ENCODE measurements around the gene ZNF732.
"Not testable (repeated sequence)": the region's sequence is repeated elsewhere in the genome, so short reads cannot be mapped to it uniquely, and the experiment has no call there.

ZNF732 gene

DNA sequence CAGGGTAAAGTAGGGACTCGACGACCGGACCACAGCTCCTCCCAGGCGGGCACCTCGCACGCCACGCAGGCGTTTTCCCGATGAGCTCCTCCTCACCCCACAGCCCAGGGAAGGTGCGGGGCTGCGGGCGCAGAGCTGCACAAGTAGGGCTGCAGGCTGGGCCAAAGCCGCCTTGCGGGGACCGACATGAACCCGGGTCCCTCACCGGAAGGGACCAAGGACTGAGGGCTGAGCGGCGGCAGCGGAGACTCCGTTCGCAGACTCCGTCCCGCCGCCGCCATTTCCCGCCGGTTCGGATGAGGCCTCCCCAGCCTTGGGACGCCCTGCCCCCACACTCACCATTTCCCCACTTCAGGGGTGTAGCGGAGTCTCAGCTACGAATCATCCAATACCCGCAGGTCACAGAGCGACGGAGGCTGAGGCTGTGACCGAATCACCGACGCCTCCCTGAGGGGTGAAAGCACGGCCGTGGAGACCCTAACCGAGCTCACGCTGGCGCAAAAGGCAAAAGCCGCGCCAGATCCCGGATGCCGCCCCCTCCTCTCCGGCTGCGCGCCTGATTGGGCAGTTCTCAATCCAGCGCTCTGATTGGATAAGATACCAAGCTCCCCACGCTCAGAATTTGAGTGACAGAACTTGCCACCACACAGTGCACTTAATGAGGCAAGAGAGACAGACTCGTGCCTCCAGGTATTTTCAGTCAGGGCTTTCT lies at the start of gene ZNF732:
Gene ZNF732 (minus strand): TSS at position 506 of the 712 bp plus-strand sequence. CDS start 164 bp downstream, at position 342.
- DNase-seq, result no peak

DNA sequence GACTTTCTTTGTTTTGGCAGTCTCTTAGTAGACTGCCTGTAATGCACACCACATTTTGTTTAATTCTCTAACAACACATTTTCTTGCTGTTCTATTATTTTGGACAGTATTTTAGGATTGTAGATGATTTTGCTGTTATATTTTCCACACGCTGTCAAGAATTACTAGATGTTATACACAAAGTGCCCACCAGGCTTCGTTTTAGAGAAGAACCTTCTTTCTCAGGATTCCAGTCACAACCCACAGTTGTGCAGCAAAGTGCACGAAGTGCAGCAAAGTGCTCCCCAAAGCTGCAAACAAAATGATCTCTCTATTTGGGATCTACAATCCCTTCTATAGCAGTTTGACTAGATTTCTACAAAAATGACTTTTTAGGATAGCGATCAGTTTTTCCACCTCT lies 34.7 kb upstream of the ZNF732 start:
- no peak for DNase-seq

DNA sequence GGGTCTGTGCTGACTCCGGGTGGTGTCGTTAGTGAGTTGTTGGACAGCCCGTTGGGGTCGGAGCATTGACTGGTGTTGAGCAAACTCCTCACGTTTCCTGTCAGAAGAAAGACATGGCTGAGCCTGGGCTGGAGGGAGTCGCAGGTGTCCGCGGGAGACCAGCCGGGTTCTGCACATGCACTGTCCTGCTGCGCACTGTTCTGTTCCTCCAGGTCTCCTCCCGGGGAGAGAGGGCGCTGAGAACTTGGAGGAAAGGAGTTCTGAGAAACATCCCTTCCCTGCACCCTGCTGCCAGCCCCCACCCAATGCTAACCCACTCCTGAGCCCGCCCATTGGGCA lies 33.5 kb upstream of the ZNF732 start:
- DNase-seq, result no peak

DNA sequence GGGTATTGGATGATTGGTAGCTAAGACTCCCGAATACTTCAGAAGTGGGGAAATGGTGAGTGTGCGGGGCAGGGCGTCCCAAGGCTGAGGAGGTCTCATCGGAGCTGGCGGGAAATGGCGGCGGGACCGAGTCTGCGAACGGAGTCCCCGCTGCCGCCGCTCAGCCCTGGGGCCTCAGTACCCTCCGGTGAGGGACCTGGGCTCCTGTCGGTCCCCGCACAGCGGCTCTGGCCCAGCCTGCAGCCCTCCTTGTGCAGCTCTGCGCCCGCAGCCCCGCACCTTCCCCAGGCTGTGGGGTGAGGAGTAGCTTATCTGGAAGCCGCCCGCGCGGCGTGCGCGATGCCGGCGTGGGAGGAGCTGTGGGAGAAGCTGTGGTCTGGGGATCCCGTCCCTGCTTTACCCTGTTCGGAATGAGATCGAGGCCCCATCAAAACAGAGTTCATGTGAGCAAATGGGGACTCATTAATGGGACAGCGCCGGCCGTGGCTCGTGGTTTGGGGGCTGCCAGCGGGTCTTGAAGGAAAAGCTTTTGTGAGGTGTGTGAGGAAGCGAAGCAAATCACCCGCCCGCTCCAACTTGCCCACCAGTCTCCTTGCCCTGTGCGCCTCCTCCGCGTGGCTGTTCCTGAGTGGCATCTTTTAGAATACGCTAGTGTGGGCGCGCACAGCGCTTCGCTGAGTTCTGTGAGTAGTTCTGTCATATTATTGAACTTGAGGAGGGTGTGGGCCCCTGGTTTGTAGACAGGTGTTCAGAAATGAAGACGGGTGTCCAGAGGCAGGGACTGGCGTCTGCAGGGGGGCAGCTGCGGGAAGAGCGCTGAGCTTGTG lies 32.9 kb upstream of the ZNF732 start:
- DNase-seq, result no peak

DNA sequence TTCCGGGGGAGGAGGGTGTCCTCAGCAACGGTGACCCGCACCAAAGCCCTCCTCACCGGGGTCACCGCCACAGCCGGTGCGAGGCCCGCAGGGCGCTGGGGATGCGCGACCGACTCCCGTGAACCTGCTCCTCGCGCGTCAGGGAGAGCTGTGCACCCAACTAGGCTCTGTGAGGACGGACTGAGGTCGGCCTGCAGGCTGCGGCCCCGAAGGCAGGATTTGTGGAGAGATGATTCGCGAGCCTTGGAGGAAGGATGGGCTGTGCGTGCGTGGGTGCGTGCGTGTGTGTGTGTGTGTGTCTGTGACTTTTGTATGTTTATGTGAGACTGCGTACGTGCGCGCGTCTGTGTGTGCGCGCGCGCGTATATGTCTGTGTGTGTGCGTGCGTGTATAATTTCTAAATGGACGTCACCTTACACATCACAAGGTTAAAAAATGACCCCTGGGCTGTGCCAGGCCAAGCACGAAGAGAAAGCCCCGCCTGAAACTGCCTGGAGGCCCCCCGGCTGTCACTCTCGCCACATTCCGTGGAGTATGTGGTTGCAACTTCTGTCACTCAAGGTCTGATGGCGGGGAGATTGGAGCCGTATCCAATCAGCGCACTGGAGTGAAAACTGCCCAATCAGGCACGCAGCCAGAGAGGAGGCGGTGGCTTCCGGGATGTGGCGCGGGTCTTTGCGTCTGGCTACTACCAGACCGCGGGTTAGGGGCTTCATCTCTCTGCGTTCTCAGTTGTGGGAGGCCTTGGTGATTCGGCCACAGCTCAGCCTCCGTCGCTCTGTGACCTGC lies 32.1 kb upstream of the ZNF732 start, which contains the start of gene ZNF141:
Gene ZNF141 (plus strand): TSS at position 672 of the 789 bp plus-strand sequence. CDS start 170 bp downstream, outside the sequence.
- peak; percentile 97 for DNase-seq

DNA sequence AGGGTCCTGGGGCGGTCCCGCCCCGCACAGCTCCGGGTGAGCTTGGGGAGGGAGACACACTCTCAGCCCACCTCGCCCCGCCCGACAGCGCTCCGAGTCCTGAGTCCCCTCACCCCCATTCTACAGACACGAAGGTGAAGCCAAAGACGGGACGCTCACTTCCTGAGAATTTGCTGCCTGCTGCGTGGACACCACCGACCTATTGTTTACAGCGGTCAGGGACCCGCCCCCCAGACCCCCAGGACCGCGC lies 31.5 kb upstream of the ZNF732 start:
- DNase-seq, result no peak

DNA sequence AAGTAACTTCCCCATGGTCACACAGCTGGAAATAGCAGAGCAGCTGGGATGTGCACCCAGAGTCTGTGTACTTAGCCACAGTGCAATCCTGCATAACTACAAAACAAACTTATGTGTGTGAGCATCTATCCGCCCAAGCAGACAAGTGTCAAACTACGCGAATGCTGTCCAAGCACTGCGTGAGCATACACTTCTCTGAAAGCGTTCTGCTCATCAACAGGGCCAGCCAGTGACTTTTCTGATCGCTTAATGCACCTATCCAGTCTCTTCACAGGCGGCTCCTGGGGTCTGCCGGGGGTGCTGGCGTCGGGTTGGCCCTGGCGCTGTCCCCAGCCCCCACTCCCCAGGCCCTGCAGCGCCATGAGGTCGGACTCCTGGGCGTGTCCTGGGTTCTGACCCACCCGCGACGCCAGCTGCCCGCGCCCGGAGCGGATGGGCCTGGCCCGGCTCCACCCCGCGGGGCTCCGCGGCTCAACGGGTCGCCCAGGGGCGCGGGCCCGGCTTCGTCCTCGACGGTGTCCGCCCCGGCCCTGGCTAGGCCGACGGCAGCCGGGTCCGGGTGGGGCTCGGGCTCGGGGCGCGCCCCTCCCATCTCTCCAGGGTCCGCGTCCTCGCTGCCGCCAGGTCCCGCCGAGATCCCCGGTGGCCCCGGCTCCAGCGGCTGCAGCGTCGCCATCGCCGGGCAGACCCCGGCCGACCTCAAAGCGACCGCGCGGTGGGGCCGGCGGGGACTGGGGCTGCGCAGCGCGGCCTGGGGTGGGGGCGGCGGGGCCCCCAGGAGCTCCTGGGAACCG lies 31.0 kb upstream of the ZNF732 start:
- DNase-seq, result no peak

DNA sequence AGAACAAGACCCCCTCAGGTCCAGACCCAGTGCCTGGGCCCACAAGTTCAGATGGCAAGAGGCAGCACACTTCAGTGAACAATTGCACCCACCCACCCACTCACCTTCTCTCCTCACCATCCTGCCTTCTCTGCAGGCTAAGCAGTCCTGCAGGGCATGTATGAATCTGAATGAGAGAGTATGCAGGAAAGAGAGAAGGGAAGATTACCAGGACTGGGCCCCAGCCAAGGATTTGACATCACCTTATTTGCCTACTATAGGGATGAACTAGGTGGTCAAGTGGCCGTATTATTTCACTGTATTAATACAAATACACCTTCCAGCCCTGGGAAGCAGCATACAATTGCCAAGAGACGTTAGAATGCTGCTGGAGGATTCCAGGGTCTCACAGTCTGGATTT lies 30.2 kb upstream of the ZNF732 start:
- DNase-seq, result no peak

DNA sequence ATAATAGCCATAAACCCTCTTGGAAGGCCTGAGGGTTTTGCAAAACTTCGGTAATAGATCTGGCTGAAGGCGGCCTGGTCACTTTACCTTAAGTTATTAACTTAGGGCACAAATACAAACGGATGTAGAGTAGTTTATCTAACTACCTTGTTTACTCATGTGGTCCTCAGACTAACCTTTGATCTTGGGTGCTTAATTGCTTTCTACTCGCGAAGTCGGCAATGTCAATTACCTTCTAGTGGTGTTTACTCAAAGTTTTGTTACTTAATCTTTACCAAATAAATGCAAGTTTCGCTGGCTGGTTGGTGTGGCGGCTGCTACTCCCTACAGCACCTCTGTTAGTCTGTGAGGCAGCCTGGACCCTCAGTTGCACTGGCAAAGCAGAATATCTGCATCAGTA lies 23.5 kb upstream of the ZNF732 start:
- no peak for DNase-seq

DNA sequence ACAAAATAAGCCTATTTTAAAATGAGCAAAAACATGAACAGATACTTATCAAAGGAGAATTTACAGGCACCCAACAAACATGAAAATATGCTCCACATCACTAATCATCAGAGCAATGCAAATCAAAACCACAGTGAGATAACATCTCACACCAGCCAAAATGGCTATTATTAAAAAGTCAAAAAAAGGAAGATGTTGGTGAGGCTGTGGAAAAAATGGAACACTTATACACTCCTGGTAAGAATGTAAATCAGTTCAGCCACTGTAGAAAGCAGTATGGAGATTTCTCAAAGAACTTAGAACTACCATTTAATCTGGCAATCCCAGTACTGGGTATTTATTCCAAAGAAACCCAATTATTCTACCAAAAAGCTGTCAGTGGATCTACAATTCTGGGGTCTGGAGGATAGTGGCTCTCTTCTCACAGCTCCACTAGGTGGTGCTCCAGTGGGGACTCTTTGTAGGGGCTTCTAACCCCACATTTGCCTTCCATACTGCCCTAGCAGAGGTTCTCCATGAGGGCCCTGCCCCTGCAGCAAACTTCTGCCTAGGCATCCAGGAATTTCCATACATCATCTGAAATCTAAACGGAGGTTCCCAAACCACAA lies 9.1 kb upstream of the ZNF732 start:
- no peak for DNase-seq

DNA sequence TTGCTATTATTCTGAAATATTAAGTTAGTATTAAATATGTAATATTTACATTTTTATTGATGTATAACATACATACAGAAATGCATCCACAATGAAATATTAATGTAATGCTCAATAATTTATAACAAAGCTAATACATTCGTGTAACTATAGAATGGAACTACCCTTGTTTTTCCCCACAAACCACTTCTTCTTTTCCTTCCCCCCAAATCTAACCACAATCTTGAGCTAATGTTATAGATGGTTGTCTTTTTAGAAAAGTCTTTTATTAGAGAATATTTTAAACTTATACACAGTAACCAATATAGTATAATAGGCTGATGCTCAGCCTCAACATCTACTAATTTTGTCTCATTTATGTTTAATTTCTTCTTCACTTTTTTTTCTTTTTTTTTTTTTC lies 4.5 kb upstream of the ZNF732 start:
- no peak for DNase-seq

DNA sequence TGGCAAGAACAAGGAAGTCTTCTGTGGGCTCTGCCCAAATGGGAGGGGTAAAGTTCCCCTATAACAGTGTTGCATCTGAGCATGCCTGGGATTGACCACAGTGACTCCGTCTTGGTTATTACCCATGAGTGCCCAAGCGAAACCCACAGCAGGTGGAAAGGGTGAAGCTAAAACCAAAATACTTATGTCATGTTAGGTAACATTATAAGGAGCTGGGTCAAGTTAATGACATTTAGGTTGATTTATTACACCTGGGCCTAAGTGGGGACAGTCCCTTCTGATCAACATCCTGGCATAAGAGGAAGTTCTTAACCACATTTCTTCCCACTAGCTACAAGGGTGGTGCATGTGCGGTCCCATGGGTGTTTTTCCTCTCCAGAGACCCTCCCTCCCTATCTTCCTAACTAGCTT lies 1.3 kb upstream of the ZNF732 start:
- no peak for DNase-seq

DNA sequence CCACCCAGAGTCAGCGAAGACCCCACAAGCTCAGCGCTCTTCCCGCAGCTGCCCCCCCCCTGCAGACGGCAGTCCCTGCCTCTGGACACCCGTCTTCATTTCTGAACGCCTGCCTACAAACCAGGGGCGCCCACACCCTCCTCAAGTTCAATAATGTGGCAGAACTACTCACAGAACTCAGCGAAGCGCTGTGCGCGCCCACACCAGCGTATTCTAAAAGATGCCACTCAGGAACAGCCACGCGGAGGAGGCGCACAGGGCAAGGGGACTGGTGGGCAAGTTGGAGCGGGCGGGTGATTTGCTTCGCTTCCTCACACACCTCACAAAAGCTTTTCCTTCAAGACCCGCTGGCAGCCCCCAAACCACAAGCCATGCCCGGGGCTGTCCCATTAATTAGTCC lies 758 bp downstream of the ZNF732 start:
- not testable (repeated sequence) for DNase-seq

DNA sequence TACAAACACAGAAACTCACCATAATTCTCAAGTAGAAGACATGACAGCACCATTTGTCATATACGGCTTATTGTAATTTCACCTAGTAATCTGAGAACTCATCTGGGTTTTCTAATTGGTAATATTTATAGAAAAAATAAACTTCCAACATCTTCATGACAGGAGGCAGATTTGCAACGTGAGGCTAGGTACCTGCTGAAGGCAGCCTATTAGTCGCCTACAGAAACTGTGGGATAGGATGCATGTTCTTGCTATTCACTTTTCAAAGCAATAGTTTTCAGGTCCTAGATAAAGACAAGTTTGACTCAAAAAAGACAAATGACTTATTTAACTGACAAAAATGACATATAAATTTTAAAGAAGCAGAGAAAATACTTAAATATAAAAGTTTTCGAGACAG lies 2.9 kb downstream of the ZNF732 start:
- no peak for DNase-seq

DNA sequence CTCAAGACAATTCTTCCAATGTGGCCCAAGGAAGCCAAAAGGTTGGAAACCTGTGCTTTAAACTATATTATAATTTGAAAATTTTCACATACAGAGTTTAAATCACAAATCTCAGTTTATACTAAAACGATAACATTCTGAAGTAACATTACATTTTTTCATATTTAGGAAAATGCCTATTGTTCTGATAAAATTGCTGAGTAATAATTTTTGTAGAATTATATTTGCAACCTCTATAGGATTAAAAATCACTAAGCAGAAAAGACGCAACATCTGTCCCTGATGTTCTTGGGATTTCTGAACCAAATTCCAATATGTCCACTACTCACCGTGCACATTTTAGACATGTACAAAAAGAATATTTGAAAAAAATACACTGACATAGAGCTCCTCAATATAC lies 10.5 kb downstream of the ZNF732 start:
- DNase-seq, result no peak

DNA sequence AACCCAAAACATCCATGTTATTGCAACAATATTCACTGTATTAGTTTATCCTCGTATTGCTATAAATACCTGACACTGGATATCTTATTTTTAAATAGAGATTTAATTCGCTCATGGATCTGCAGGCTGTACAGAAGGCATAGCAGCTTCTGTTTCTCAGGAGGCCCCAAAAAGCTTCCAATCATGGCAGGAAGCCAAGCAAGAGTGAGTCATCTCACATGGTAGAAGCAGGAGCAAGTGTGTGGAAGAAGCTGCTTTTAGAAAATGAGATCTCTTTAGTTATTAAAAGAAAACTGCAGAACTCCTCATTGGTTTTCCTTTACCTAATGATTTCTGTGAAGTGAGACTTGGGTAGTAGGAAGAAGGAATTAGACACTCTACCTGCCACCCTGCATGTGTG lies 16.4 kb downstream of the ZNF732 start:
- DNase-seq, result no peak

DNA sequence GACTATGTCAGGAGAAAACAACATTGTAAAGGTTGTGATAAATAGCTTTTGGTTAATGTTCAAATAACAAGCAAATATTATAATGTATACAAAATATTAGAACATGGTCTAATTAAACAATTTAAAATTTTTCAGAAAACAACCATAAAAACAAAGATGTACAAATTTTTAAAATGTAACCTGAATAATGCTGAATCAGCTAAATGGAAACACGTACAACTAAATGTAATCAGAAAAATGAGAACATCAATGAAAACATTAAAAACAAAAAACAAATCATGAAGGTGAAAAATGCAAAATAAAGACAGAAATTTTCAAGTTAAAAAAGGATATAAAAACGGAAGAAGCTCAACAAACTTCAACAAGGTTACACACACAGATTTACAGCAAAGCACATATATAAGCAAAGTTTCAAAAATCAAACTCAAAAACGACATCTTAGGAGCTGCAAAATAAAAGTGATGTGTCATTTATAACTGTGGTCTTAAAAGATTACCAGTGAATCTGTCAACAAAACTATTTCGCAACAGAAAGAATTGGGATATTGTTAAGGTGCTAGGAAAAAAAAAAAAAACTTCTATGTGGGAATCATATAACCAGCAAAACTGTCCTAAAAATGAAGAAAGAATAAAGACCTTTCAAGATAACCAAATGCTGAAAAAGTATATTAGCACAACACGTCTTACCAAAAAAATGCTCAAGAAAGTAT lies 31.8 kb downstream of the ZNF732 start:
- no peak for DNase-seq

DNA sequence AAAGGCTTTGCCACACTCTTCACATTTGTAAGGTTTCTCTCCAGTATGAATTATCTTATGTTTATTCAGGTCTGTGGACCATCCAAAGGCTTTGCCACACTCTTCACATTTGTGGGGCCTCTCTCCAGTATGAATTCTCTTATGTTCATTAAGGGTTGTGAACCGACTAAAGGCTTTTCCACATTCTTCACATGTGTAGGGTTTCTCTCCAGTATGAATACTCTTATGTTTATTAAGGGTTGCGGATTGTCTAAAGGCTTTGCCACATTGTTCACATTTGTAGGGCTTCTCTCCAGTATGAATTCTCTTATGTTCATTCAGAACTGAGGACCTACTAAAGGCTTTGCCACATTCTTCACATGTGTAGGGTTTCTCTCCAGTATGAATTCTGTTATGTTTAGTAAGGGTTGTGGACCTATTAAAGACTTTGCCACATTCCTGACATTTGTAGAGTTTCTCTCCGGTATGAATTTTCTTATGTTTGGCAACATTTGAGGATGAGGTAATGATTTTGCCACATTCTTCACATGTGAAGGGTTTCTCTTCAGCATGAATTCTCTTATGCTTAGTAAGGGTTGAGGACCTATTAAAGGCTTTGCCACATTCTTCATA lies 33.7 kb downstream of the ZNF732 start:
- DNase-seq, result no peak

DNA sequence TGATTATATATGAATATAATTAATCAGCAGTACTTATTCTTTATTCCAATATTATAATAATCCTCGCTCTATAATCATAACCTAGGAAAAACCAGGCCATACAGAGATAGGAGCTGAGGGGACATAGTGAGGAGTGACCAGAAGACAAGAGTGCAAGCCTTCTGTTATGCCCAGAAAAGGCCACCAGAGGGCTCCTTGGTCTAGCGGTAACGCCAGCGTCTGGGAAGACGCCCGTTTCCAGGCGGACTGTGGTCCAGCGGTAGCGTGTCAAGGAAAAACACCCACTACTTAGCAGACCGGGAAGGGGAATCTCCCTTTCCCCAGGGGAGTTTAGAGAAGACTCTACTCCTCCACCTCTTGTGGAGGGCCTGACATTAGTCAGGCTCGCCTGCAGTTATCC lies 46.0 kb downstream of the ZNF732 start:
- DNase-seq, result not testable (repeated sequence)

DNA sequence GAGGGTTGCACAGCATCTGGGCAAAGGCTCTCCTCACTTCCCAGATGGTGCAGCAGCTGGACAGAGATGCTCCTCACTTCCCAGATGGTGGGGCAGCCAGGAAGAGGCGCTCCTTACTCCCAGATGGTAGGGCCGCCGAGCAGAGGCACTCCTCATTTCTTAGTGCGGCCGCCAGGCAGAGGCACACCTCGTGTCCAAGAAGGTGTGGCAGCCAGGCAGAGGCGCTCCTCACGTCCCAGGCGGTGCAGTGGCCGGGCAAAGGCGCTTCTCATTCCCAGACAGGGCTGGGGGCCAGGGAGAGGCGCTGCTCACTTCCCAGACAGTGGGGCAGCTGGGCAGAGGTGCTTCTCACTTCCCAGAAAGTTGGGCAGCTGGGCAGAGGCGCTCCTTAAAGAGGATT lies 48.8 kb downstream of the ZNF732 start:
- DNase-seq, result no peak

DNA sequence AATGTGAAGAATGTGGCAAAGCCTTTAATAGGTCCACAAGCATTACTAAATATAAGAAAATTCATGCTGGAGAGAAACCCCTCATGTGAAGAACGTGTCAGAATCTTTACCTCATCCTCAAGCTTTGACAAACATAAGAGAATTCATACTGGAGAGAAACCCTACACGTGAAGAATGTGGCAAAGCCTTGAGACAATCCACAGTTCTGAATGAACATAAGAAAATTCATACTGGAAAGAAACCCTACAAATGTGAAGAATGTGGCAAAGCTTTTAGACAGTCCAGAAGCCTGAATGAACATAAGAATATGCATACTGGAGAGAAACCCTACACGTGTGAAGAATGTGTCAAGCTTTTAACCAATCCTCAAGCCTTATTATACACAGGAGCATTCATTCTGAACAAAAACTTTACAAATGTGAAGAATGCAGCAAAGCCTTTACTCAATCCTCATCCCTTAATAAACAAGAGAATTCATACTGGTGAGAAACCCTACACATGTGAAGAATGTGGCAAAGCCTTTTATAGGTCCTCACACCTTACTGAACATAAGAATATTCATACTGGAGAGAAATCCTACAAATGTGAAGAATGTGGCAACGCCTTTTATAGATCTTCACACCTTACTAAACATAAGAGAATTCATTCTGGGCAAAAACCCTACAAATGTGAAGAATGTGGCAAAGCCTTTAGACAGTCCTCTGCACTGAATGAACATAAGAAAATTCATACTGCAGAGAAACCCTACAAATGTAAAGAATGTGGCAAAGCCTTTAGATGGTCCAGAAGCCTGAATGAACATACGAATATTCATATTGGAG lies 51.1 kb downstream of the ZNF732 start:
- no peak for DNase-seq
